Keratinocyte (primary cell): ENCODE data around the gene IFNL2. TPM values are rescaled to one million over a fixed set of nuclear protein-coding genes. Genes with fewer than 3 reads are reported as not detected.

Experiments
- DNase-seq: peaks from one replicate; pipeline ENCODE4 v3.0.0-alpha.2; 2011; ENCODE audit warnings: low read depth, missing footprints, low spot score
- FAIRE-seq: peaks from 2 replicates; lab custom pipeline; 2011; peaks lifted over from hg19 to GRCh38; lab: Jason Lieb, UNC
- H2AFZ ChIP-seq: 2 replicates; pipeline ENCODE4 v1.6.0; 2012; ENCODE audit warnings: low read length, control low read depth, inconsistent platforms; ENCODE audit not compliant: control insufficient read depth
- H3K27ac ChIP-seq: 2 replicates; pipeline ENCODE4 v1.5.1; 2011; ENCODE audit warnings: low read length; ENCODE audit not compliant: control insufficient read depth, insufficient read depth
- H3K27me3 ChIP-seq: 3 replicates; pipeline ENCODE4 v1.6.0; 2011; ENCODE audit warnings: low read length; ENCODE audit not compliant: control insufficient read depth, insufficient read depth; ENCODE audit errors: extremely low read depth
- H3K36me3 ChIP-seq, 2 experiments: 2 replicates in 1 of 2; 3 replicates in 1 of 2; pipeline ENCODE4 v1.5.1; 2011; ENCODE audit warnings: low read length in 2 of 2, mild to moderate bottlenecking in 1 of 2; ENCODE audit not compliant: control insufficient read depth in 2 of 2, insufficient read depth in 2 of 2; ENCODE audit errors: extremely low read depth in 1 of 2
- H3K4me1 ChIP-seq: 3 replicates; pipeline ENCODE4 v1.5.1; 2011; ENCODE audit warnings: low read length; ENCODE audit not compliant: control insufficient read depth, insufficient read depth; ENCODE audit errors: extremely low read depth
- H3K4me2 ChIP-seq: 3 replicates; pipeline ENCODE4 v1.6.0; 2011; ENCODE audit warnings: low read depth, low read length; ENCODE audit not compliant: control insufficient read depth, insufficient read depth; ENCODE audit errors: extremely low read depth
- H3K4me3 ChIP-seq, 3 experiments: fragments of 200-600 bp in 1 of 3; sonication (generic) in 1 of 3; 2 replicates in 2 of 3; 3 replicates in 1 of 3; pipeline ENCODE4 v1.5.1; 2011 to 2016; ENCODE audit warnings: low read length in 3 of 3, mild to moderate bottlenecking in 3 of 3, control low read depth in 2 of 3, inconsistent platforms in 1 of 3, low read depth in 1 of 3, mixed read lengths in 1 of 3, mixed run types in 1 of 3, moderate library complexity in 1 of 3; ENCODE audit not compliant: control insufficient read depth in 2 of 3, insufficient read depth in 2 of 3; ENCODE audit errors: extremely low read depth in 1 of 3
- H3K79me2 ChIP-seq: 2 replicates; pipeline ENCODE4 v1.6.0; 2012; ENCODE audit warnings: low read length; ENCODE audit not compliant: control insufficient read depth, insufficient read depth
- H3K9ac ChIP-seq: 3 replicates; pipeline ENCODE4 v1.6.0; 2011; ENCODE audit warnings: low read length; ENCODE audit not compliant: control insufficient read depth, insufficient read depth; ENCODE audit errors: extremely low read depth
- H3K9me1 ChIP-seq: 3 replicates; pipeline ENCODE4 v1.6.0; 2011; ENCODE audit warnings: low read length; ENCODE audit not compliant: control insufficient read depth, insufficient read depth; ENCODE audit errors: extremely low read depth
- H3K9me3 ChIP-seq: 2 replicates; pipeline ENCODE4 v1.5.1; 2012; ENCODE audit warnings: low read depth, low read length; ENCODE audit not compliant: control insufficient read depth
- H4K20me1 ChIP-seq: 3 replicates; pipeline ENCODE4 v1.6.0; 2011; ENCODE audit warnings: low read length; ENCODE audit not compliant: control insufficient read depth, insufficient read depth; ENCODE audit errors: extremely low read depth
- CTCF ChIP-seq, 3 experiments: IDR thresholded peaks in 1 of 3; conservative IDR thresholded peaks in 1 of 3; optimal IDR thresholded peaks in 1 of 3; 2 replicates in 2 of 3; 3 replicates in 1 of 3; pipeline versions ENCODE3 to v1.5.1; 2011; ENCODE audit warnings: low read length in 3 of 3, mild to moderate bottlenecking in 3 of 3, moderate library complexity in 2 of 3, control low read depth in 1 of 3, inconsistent platforms in 1 of 3; ENCODE audit not compliant: insufficient read depth in 2 of 3; ENCODE audit errors: extremely low read depth in 1 of 3
- EZH2 ChIP-seq: IDR thresholded peaks from one replicate; pipeline ENCODE4 v1.6.1; 2012; ENCODE audit warnings: inconsistent platforms, mild to moderate bottlenecking, low read length, moderate library complexity
- dilution Hi-C: fragments of 300-500 bp; cut with MboI; formaldehyde crosslinking; loops from one replicate; pipeline ENCODE4 v1.7.0; 2020; ENCODE audit warnings: low sequenced_read_pairs; ENCODE audit not compliant: extremely low pct_ligation_motif_present
- polyA plus RNA-seq, 5 experiments: library from polyadenylated mRNA; depleted of rRNA in 3 of 5; stranded (reverse) in 3 of 5; stranded (forward) in 1 of 5; unstranded in 1 of 5; fragments of >200 nt; gene quantifications; 1 replicate in 1 of 5; 2 replicates in 3 of 5; 3 replicates in 1 of 5; pipeline versions ENCODE4 v1.2.1 to v1.2.3, GENCODE V29; 2011 to 2012; ENCODE audit warnings: missing spikeins in 2 of 5, low read depth in 1 of 5, low replicate concordance in 1 of 5

Gene IFNL2
- polyA plus RNA-seq, 1 donor (not counting 4 experiments of a cell fraction or from before 2014, with no cell fraction given), result not detected

- Histone ChIP-seq H2AFZ (no peak overlapping the region), H3K36me3 (no peaks in the 10 kb centered on the region), H3K9ac (no peak overlapping the region), H3K4me1 (no peaks in the 10 kb centered on the region), H3K27me3 (peaks cover 33% of the 10 kb centered on the region), H4K20me1 (no peaks in the 10 kb centered on the region), H3K9me3 (no peaks in the 10 kb centered on the region), H3K79me2 (no peaks in the 10 kb centered on the region), H3K9me1 (no peaks in the 10 kb centered on the region), H3K4me3 (no peak overlapping the region), H3K4me2 (no peak overlapping the region), H3K27ac (no peak overlapping the region)
- dilution Hi-C loops, result no loop called here
- DNase-seq, result no peak
- TF ChIP-seq CTCF (optimal IDR thresholded peaks at IDR 0.05 in 1 of 3, IDR thresholded peaks at IDR 0.05 in 1 of 3, conservative IDR thresholded peaks at IDR 0.05 in 1 of 3; ENCODE audit: extremely low read depth in 1 of 3, insufficient read depth in 2 of 3, low read length in 3 of 3) (no peak), EZH2 (no peak)
- no peak for FAIRE-seq
Measured at GRCh38 chr19:39301562-39301961, 33.4 kb downstream of the IFNL2 start.

GRCh38 chr19:39303373-39304184 is 35.4 kb downstream of the IFNL2 start:
- no peaks in the 10 kb centered on the region for H4K20me1 ChIP-seq
- H3K27ac ChIP-seq, result no peak overlapping the region
- no peaks in the 10 kb centered on the region for H3K9me3 ChIP-seq
- no peak overlapping the region for H3K4me2 ChIP-seq
- TF ChIP-seq CTCF (optimal IDR thresholded peaks at IDR 0.05 in 1 of 3, IDR thresholded peaks at IDR 0.05 in 1 of 3, conservative IDR thresholded peaks at IDR 0.05 in 1 of 3; ENCODE audit: extremely low read depth in 1 of 3, insufficient read depth in 2 of 3, low read length in 3 of 3), result no peak
- TF ChIP-seq EZH2, result no peak
- H3K79me2 ChIP-seq, result no peaks in the 10 kb centered on the region
- FAIRE-seq (no peak), DNase-seq (no peak)
- H2AFZ ChIP-seq, result no peak overlapping the region
- no peaks in the 10 kb centered on the region for H3K4me1 ChIP-seq
- H3K27me3 ChIP-seq, result peaks cover 49% of the 10 kb centered on the region
- no peaks in the 10 kb centered on the region for H3K9me1 ChIP-seq
- no peaks in the 10 kb centered on the region for H3K36me3 ChIP-seq
- dilution Hi-C loops, result no loop called here
- H3K4me3 ChIP-seq, result no peak overlapping the region
- H3K9ac ChIP-seq, result no peak overlapping the region
